NCI-H226 (cell line): ENCODE measurements around the gene ADGRV1.
"Not testable (repeated sequence)": the region's sequence is repeated elsewhere in the genome, so short reads cannot be mapped to it uniquely, and the experiment has no call there.

Experiments
- DNase-seq: peaks from one replicate; pipeline ENCODE4 v3.0.0-alpha.2; 2015

Gene ADGRV1

DNA sequence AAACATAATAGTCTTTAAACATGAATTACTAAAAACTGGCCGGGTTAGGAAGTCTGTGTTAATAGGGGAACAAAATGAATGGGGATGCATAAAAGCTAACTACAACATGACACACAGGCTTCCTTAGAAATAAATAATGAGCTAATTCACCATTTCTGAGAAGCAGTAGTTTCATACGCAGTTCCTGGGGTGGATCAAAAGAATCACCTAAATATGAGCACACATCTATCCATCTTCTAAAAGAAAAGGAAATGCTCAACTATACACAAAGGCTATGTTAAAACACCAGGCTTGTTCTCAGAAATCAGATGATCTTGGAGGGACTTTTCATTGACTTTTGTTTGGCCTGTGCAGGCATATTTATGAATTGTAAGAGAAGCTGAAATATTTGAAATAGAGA is 451.5 kb downstream of the ADGRV1 start:
- DNase-seq: no peak

DNA sequence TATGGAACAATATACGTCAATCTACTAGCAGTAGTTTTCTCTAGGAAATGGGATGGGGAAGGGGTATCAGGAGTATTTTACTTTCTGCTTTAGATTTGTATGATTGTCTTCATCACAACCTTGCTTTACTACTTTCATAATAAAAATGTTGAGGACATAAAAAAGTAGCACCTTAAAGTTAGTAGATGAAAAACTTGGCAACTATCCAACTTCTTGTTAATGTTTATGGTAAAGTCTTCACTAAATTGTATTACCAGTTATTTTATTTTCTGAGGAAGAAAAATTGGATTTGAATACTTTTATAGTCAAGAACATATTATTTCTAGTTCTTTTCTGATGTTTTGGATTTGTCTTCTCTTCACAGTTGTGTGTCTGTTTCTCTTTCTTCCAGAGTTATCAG is 452.4 kb downstream of the ADGRV1 start:
- no peak for DNase-seq

GRCh38 chr5:91012867-91013266 is 454.3 kb downstream of the ADGRV1 start:
- DNase-seq: not testable (repeated sequence)

- DNase-seq: no peak
Measured at GRCh38 chr5:91016322-91016721, 457.7 kb downstream of the ADGRV1 start.

GRCh38 chr5:91016954-91017700 is 458.5 kb downstream of the ADGRV1 start:
- peak; percentile 25 for DNase-seq

GRCh38 chr5:91018200-91018599 is 459.6 kb downstream of the ADGRV1 start:
- DNase-seq: no peak

DNA sequence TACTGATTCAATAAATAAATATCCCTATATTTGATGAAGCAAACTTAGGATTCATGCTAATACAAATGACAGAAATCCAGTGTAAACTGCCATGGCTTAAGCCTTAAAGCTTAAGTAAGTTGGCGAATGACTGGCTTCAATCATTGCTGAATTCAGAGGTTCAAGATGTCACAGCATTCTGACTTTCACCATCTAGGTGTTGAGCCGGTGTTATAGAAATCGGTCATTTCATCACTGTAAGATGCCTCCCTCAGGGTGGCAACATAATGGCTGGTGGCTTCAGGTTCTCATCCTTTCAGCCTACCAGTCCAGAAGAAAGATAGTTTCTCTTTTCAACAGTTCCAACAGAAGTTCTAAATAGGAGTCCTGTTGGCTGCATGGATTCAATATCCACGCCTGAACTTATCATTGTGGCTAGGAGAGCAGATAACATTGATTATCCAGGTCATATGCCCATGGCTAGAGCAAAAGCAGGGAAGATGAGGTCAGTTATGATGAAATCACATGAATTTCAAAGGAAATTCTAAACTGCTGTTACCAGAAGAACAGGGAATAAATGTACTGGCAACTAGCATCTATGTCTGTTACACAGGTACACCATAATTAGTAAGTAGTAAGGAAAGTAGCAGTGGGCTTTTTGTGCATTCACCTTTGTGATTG is 460.2 kb downstream of the ADGRV1 start:
- no peak for DNase-seq

DNA sequence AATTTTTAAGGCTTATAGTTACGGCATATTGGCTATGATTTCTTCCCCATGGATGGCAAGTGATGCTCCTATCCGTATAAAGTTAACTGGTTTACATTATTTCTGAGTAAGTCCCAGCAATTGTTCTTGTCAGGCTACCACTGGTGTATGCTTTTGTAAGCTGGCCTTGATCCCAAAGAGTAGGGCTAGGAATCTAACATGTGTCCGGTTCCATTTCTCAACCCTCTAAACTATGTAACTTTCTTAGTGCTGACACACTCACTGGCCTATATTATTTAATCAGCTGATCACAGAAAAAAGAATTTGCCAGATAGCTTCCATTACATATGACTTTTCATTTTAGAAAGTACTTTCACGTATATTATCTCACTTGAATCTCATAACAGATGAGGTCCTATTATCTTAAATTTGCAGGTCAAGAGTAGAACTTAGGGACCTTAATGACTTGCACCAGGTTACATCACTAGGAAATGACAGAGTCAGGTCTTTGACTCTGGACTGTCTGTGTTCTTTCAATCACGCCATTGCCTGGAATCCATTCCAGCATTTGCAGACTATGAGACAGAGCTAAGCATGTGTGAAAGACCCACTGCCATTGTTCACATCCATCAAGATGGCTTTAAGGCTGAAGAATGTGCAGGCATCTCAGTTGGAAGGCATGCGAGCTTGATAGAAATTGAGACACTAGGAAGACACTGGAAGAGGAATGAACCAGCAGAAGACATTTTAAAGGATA is 461.6 kb downstream of the ADGRV1 start:
- no peak for DNase-seq

GRCh38 chr5:91022518-91022917 is 463.9 kb downstream of the ADGRV1 start:
- no peak for DNase-seq

GRCh38 chr5:91024206-91024605 is 465.6 kb downstream of the ADGRV1 start:
- no peak for DNase-seq

DNA sequence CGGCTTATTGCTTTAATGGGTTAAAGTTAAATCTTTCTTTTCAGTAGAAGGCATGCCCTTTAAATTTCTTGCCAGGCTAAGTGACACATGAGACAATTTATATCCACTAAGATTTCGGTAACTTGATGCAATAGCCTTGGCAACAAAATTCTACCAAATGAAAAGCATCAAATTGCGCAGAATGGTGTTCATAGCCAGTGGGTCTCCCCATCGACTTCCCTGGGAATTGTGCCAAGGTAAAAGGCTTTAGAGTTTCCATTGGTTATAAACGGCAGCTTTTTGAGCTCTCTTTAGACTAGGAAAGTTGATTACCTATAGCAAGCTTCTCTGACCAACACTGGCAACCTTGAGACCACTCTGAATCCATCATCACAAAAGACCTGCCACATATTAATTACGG is 466.1 kb downstream of the ADGRV1 start:
- no peak for DNase-seq

- no peak for DNase-seq
Measured at GRCh38 chr5:91025449-91025848, 466.9 kb downstream of the ADGRV1 start.

- no peak for DNase-seq
Measured at GRCh38 chr5:91025956-91026355, 467.4 kb downstream of the ADGRV1 start.

GRCh38 chr5:91026466-91026865 is 467.9 kb downstream of the ADGRV1 start:
- no peak for DNase-seq

DNA sequence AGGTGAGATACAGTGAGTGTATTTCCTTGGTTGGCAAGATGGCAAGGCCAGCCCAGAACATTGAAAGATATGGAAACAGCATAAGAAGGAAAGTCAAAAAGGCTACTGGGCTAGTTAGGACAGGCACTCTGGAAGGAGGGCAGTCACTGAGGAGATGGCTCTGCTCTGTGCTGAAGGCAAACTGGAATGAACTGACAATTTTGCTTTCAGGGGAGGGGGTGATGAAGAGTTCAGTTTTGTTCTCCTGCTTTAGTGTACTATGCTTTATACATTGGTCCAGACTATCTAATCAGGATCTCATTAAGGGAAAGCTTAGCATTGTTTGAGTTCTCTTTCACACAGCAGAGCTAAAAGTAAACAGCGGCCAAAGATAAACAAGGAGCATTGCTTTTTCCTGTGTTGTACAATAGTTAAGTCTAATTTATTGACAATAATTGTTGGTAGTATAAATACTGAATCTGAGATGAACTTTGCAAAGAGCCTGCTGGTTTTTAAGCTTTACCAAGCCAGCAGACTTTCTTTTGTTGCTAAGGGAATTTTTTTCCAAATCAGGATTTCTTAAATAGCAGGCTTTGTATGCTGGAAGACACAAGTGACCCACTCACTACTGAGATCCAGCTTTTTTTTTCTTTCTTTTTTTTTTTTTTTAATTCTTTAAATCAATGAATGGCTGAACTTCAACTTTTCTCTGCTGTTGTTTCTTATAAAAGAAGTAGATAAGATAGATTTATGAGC is 469.0 kb downstream of the ADGRV1 start:
- no peak for DNase-seq

- no peak for DNase-seq
Measured at GRCh38 chr5:91028499-91028956, 469.9 kb downstream of the ADGRV1 start.

- no peak for DNase-seq
Measured at GRCh38 chr5:91030521-91031401, 472.2 kb downstream of the ADGRV1 start.

DNA sequence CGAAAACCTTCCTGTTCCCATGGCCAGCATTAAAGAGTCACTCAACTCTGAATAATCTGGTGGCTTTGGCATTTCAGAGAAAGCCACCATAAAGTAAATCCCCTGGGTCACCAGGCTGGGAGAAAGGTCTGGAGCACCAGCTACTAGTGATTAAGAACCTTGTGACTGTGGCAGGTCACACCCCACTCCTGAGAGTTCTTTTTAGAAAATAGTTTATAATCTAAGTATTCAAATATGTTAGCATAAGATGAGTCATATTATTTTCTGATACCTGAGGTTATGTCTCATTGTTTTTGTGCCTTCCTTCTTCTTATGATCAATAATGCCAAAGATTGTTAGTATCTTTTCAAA is 472.8 kb downstream of the ADGRV1 start:
- DNase-seq: no peak

DNA sequence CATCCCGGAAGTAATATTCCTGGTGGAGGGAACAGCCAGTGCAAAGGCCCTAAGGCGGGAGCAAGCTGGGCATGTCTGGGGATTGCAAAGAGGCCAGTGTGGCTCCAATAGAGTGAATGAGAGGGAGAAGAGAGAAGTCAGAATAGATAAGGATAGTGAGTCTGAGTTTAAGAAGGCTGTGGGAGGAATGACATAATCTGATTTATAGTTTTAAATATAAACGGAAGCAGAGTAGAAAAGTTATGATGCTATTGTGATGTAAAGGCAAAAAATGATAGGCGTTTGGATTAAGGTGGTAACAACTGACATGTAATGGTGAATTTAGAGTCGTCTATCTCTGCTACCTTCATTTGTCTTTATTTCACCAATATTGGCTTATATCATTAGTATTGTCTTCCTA is 473.5 kb downstream of the ADGRV1 start:
- DNase-seq: peak; percentile 40

- DNase-seq: no peak
Measured at GRCh38 chr5:91033370-91033769, 474.8 kb downstream of the ADGRV1 start.

DNA sequence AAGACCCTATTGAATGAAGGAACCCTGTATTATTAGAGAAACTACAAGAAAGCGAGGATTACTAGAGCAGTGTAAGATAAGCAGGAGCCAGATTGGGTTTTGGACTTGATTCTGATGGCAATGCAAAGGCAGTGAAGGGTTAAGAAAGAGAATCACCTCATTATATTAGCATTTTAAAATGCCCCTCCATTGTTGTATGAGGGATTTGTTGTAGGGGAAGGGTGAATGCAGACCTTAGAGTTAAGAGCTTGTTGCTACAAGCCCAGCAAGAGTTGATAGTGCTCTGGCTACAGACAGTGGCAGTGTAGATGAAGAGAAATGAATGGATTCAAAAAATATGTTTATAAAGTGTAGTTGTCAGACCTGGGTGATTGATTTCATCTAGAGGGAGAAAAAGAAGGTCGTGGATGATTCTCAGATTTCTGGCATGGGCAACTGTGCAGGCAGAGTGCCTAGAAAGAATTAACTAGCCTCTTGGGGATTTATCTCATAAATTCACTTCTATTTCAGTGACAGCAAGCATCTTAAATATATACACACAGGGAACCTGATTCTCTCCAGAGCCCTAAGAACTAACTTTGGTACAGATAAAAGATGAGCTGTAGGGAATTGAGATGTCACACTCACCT is 479.7 kb downstream of the ADGRV1 start:
- no peak for DNase-seq

DNA sequence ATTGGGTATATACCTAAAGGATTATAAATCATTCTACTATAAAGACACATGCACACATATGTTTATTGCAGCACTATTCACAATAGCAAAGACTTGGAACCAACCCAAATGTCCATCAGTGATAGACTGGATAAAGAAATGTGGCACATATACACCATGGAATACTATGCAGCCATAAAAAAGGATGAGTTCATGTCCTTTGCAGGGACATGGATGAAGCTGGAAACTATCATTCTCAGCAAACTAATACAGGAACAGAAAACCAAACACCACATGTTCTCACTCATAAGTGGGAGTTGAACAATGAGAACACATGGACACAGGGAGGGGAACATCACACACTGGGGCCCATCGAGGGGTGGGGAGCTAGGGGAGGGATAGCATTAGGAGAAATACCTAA is 482.5 kb downstream of the ADGRV1 start:
- DNase-seq: not testable (repeated sequence)
